Calu3 (cell line): ENCODE measurements around the gene ADAMTS20. TPM values are rescaled to one million over a fixed set of nuclear protein-coding genes. Genes with fewer than 3 reads are reported as not detected.

Source experiments
- BruUV-seq: library from RNA; stranded (reverse); fragments of 400-500 nt; replicated peaks from 2 replicates; lab custom pipeline; 2021; lab: Mats Ljungman, UMichigan
- CTCF ChIA-PET: fragments of 300-600 bp; sonication (Branson Sonifier 250); formaldehyde crosslinking; loops from one replicate; lab custom pipeline; 2022; ENCODE audit warnings: antibody characterized with exemption; lab: Charles Lee
- DNase-seq: peaks from one replicate; pipeline ENCODE4 v3.0.0; 2022
- H3K27ac Mint-ChIP-seq: one replicate; pipeline ENCODE4 v1.8.0; 2022; ENCODE audit warnings: mixed read lengths; ENCODE audit not compliant: unreplicated experiment
- H3K27me3 Mint-ChIP-seq: one replicate; pipeline ENCODE4 v1.8.0; 2022; ENCODE audit warnings: mixed read lengths; ENCODE audit not compliant: unreplicated experiment
- H3K36me3 Mint-ChIP-seq: one replicate; pipeline ENCODE4 v1.8.0; 2022; ENCODE audit warnings: mild to moderate bottlenecking, moderate library complexity, mixed read lengths; ENCODE audit not compliant: insufficient read depth, unreplicated experiment
- H3K4me1 Mint-ChIP-seq: one replicate; pipeline ENCODE4 v1.8.0; 2022; ENCODE audit warnings: mild to moderate bottlenecking, low read depth, mixed read lengths; ENCODE audit not compliant: unreplicated experiment
- H3K4me3 Mint-ChIP-seq: one replicate; pipeline ENCODE4 v1.8.0; 2022; ENCODE audit warnings: mild to moderate bottlenecking, low read depth, moderate library complexity, mixed read lengths; ENCODE audit not compliant: unreplicated experiment
- H3K9me3 Mint-ChIP-seq: one replicate; pipeline ENCODE4 v1.8.0; 2022; ENCODE audit warnings: low read depth, mixed read lengths; ENCODE audit not compliant: unreplicated experiment
- CTCF ChIP-seq: fragments of 200-600 bp; IDR thresholded peaks from one replicate; pipeline ENCODE4 v1.8.0; 2022; ENCODE audit warnings: antibody characterized with exemption; ENCODE audit not compliant: unreplicated experiment
- intact Hi-C: fragments of 100-400 bp; cut with micrococcal nuclease; formaldehyde crosslinking; loops from one replicate; pipeline ENCODE4 v1.10.0; 2022; ENCODE audit not compliant: unreplicated experiment
- total RNA-seq: library from RNA; stranded (reverse); gene quantifications from 2 replicates; pipeline ENCODE4 v1.2.3, GENCODE V29; 2022

ADAMTS20 gene
- total RNA-seq, 1 experiment from 2014 or later, result not detected

GRCh38 chr12:43586646-43587245, 34.7 kb upstream of the ADAMTS20 start:
- H3K9me3 Mint-ChIP-seq, result no peaks in the 10 kb centered on the region
- H3K27ac Mint-ChIP-seq, result no peak overlapping the region
- H3K36me3 Mint-ChIP-seq, result no peaks in the 10 kb centered on the region
- TF ChIP-seq CTCF, result no peak
- BruUV-seq, result no TSS peak
- CTCF ChIA-PET, result interaction anchor here (0.6 kb wide), 2 partner anchors 30 to 1719 kb away, joined by 3 read pairs; no protein-coding TSS in a partner anchor
- no peak overlapping the region for H3K4me3 Mint-ChIP-seq
- no peaks in the 10 kb centered on the region for H3K4me1 Mint-ChIP-seq
- no peaks in the 10 kb centered on the region for H3K27me3 Mint-ChIP-seq
- no peak for DNase-seq
- intact Hi-C loops, result no loop called here

GRCh38 chr12:43585676-43586075, 33.7 kb upstream of the ADAMTS20 start:
- H3K27ac Mint-ChIP-seq, result no peak overlapping the region
- TF ChIP-seq CTCF, result no peak
- no peaks in the 10 kb centered on the region for H3K36me3 Mint-ChIP-seq
- no peaks in the 10 kb centered on the region for H3K4me1 Mint-ChIP-seq
- no TSS peak for BruUV-seq
- CTCF ChIA-PET, result interaction anchor here (0.6 kb wide), 1 partner anchor 1094 kb away, joined by 4 read pairs; no protein-coding TSS in a partner anchor
- no peaks in the 10 kb centered on the region for H3K9me3 Mint-ChIP-seq
- intact Hi-C loops, result no loop called here
- H3K27me3 Mint-ChIP-seq, result no peaks in the 10 kb centered on the region
- H3K4me3 Mint-ChIP-seq, result no peak overlapping the region
- DNase-seq, result no peak

- Mint-ChIP-seq H3K36me3 (no peaks in the 10 kb centered on the region), H3K4me3 (no peak overlapping the region), H3K27ac (no peak overlapping the region), H3K9me3 (no peaks in the 10 kb centered on the region), H3K4me1 (no peaks in the 10 kb centered on the region), H3K27me3 (no peaks in the 10 kb centered on the region)
- BruUV-seq, result no TSS peak
- intact Hi-C loops, result no loop called here
- no peak for TF ChIP-seq CTCF
- CTCF ChIA-PET, result no interaction called here
- no peak for DNase-seq
Observed at GRCh38 chr12:43580601-43581000, 28.6 kb upstream of the ADAMTS20 start.

GRCh38 chr12:43579206-43579605, 27.2 kb upstream of the ADAMTS20 start:
- H3K27ac Mint-ChIP-seq, result no peak overlapping the region
- no peaks in the 10 kb centered on the region for H3K36me3 Mint-ChIP-seq
- CTCF ChIA-PET, result no interaction called here
- H3K27me3 Mint-ChIP-seq, result no peaks in the 10 kb centered on the region
- BruUV-seq, result no TSS peak
- no peak for DNase-seq
- H3K4me3 Mint-ChIP-seq, result no peak overlapping the region
- no peaks in the 10 kb centered on the region for H3K9me3 Mint-ChIP-seq
- intact Hi-C loops, result no loop called here
- no peak for TF ChIP-seq CTCF
- no peaks in the 10 kb centered on the region for H3K4me1 Mint-ChIP-seq
